GM21619 (cell line): Measurements from ENCODE around the gene BTBD9.
"Not testable (repeated sequence)": the region's sequence is repeated elsewhere in the genome, so short reads cannot be mapped to it uniquely, and the experiment has no call there.

ENCODE experiments used
- ATAC-seq: cut with Tn5 transposase; IDR thresholded peaks from one replicate; pipeline ENCODE4 v1.9.1; 2021; ENCODE audit not compliant: unreplicated experiment

BTBD9 gene

DNA sequence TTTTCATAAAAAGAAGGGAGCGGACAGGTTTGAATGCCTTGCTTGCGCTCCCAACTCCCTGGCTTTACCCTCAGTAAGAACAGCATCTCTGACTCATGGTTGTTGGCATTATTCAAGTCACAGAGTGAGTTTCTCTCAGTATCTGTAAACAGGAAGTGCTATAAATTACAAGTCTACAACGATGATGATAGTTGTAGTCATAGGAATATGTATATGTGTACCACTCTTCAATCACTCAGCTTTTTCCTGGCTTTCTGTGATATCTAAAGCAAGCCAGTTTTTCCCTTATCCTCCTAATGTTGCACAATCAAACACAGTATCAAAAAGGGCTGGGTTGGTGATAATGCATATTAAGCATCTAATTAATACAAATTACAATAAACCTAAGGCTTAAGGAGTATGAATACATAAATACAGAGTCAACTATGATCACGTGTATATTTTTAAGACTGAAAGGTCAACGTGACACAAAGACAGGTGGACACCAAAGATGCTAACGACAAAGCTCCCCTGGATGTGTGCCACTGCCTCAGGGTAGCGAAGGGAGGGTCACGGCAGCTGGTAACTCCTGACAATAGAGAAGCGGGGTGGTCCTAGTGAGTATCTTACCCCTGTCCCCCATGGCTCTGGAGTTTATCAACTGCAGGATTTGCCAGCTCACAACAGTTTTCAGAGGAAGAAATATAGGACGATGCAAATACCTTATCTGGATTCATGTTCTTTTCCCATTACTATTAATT, 202.8 kb downstream of the BTBD9 start:
- no peak for ATAC-seq

DNA sequence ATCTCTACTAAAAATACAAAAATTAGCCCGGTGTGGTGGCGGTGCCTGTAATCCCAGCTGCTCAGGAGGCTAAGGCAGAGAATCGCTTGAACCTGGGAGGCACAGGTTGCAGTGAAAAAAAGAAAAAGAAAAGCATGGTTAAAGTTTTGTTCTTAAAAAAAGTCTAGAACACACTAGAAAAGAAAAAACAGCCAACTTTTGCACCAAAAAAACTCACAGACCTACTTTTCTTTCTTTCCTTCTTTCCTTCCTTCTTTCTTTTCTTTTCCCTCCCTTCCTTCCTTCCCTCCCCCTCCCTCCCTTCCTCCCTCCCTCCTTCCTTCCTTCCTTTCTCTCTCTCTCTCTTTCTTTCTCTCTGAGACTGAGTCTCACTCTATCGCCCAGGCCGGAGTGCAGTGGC, 204.4 kb downstream of the BTBD9 start:
- no peak for ATAC-seq

- ATAC-seq = no peak
Observed at GRCh38 chr6:38434051-38434450, 205.7 kb downstream of the BTBD9 start.

DNA sequence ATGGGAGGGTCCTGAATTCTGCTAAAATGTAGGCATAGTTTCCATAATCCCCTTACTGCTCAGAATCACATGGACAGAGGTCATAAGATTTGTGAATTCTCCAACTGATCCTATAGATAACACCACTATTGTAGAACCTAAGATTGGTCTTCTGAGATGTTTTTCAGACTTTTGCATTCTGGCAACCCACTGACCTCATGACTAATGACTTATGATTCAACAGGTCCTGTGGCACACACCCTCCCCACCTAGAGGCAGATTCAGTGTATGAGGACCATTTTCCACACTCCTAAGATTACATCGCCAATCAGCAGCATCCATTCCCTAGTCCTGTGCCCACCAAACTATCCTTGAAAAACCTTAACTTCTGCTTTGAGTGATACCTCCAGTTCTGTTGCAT, 207.2 kb downstream of the BTBD9 start:
- no peak for ATAC-seq

- ATAC-seq = no peak
Observed at GRCh38 chr6:38432079-38432478, 207.7 kb downstream of the BTBD9 start.

DNA sequence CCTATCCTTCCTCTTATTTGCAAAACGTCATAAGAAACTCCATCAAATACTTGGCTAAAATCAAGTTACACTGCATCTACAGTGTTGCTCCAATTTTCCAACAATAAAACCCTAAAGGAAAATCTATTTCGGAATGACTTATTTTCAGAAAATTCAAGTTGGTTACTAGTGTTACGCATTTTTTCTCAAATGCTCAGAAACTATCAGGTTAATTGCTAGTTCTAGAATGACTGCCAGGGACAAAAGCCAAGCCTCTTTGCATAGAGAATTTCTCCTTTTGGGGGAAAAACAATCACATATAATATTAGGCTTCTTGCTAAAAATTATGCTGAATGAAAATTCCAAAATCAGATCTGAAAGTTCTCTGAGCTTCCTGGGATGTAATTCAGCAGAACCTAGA, 210.2 kb downstream of the BTBD9 start:
- ATAC-seq = no peak

- ATAC-seq = no peak
Observed at GRCh38 chr6:38427492-38428210, 212.1 kb downstream of the BTBD9 start.

DNA sequence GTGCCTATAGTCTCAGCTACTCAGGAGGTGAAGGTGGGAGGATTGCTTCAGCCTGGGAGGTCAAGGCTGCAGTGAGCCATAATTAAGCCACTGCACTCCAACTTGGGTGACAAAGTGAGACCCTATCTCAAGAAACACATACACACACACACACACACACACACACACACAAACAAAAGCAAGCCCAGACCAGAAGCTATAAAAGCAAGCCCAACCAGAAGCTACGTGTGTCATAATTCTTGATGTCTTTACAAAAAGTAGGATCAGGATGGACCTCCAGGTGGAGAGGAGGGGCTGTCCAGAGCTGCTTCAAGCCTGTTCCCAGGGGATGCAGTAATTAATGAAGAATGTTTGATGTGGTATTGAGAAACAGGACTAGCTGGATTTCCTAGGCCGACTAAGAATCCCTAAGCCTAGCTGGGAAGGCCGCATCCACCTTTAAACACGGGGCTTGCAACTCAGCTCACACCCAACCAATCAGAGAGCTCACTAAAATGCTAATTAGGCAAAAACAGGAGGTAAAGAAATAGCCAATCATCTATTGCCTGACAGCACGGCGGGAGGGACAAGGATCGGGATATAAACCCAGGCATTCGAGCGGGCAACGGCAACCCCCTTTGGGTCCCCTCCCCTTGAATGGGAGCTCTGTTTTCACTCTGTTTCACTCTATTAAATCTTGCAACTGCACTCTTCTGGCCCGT, 213.8 kb downstream of the BTBD9 start:
- ATAC-seq = not testable (repeated sequence)

DNA sequence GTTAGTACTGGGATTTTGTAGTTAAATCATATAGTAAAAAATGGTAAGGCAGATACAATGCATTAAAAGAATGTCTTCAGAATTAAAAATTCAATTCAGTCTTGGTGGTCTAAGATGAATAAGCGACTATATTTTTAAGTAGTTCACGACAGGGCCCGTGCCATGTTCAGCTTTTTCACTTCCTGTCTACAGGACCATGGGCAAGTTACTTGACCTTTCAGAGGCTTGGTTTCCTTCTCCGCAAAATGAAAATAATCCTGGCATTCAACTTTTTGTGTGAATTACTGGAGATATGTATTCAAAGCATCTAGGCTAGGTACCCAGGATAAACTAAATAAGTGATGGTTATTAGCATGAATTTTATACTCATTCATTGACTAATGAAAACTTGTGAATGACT, 216.0 kb downstream of the BTBD9 start:
- no peak for ATAC-seq

GRCh38 chr6:38420207-38420606, 219.5 kb downstream of the BTBD9 start:
- ATAC-seq = no peak

DNA sequence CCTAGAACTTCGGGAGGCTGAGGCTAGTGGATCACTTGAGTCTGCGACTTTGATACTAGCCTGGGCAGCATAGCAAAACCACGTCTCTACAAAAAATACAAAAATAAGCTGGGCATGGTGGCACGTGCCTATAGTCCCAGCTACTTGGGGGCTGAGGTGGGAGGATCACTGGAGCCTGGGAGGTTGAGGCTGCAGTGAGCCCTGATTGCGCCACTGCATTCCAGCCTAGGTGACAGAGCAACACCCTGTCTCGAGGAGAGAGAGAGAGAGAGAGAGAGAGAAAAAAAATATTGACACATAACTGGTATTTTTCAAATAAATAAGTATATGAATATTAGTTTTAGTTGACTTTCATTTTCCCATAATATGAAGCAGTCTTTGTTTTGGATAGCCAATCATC, 222.2 kb downstream of the BTBD9 start:
- ATAC-seq = no peak

- no peak for ATAC-seq
Observed at GRCh38 chr6:38415231-38416005, 224.3 kb downstream of the BTBD9 start.

DNA sequence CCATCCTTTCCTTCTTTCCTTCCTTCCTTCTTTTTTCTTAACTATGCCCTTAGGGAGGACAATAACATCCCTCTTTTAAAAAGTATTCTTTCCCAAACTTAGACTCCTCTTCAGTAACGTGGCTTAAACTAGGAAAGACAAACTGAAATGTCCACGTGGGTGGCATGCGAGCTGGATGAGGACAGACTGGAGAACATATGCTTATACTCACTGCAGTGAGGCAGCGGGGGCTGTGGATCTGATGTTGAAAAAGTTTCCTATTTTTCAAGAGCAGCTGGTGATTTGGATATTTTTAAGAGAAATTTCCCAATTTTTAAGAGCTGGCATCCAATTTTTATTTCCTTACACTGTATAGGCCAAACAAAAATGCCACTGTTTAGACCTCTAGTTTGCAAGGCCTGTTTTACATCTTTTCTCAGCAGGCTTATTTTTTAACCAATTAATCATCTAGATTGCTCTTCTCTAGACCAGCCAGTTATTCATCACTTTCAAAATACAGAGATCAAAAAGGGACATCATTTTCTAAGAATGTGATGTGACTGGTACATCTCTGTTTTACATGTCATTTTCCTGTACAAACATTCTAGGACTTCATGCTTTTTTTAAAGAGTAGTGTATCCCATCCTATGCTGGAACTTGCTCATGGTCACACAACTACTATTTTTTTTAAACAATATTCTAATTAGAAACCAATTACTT, 226.5 kb downstream of the BTBD9 start:
- ATAC-seq = no peak

DNA sequence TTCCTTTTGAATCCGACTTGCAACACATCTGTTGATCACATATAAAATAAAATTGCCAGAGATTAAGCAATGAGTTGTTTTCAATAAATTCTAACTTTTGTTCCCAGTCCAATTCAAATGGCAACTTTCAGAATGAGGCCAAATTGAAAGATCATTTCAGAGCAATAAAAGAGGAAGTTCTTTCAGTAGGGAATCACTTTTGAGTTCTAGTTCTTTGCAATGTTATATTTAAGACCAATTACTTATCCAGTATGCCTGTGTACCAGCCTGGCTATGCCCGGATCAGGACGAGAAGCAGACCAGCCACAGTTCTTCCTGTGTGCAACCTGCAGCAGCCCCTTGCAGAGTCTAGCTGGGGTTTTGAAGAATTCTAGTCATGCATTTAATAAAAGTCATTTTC, 232.5 kb downstream of the BTBD9 start:
- no peak for ATAC-seq

DNA sequence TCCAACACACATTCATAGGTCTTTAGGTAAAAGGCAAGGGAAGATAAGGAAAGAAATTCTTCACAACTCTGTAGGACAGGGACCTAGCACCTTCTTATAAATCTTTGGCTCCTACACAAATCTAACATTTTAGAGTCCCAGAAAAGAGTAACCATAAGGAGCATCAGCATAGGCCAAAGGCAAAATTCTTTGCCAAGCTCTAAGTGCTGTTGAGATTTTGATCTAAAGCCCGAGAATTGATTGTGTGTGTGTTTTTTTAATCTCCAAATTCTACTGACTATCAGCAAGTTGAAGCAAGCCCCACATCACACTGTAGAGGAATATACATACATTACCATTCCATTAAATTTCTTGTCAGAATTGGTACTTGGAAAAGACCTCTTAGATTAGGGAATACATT, 233.6 kb downstream of the BTBD9 start:
- ATAC-seq = no peak

DNA sequence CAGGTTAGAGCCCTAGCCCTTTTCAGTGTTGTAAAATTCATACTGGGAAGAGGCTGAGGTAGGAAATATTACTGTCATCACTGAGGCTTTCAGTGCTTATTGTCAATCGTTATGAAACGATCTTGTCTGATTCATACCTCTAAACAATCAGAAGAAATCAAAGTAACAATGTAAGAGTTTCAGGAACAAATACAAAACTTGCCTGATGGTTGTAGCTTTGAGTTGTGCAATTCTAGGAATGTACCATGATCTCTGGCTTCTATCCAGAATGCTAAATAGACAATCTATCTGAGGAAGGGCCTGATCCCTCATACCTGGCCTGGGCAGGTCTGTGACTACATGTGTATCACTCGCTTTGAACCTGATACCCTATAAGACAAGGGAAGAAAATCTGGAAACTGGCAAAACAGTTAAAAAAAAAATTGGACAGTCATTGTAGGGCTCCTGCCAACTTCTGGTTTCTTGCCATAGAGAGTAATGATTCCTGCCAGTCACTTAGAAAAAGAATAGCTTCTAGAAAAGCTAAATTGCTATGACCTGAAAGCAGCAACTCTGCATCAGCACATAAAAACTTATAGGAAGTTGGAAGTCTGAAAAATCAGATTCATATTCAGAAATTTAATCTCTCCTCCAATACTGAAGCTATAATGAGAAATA, 234.7 kb downstream of the BTBD9 start:
- ATAC-seq = no peak

DNA sequence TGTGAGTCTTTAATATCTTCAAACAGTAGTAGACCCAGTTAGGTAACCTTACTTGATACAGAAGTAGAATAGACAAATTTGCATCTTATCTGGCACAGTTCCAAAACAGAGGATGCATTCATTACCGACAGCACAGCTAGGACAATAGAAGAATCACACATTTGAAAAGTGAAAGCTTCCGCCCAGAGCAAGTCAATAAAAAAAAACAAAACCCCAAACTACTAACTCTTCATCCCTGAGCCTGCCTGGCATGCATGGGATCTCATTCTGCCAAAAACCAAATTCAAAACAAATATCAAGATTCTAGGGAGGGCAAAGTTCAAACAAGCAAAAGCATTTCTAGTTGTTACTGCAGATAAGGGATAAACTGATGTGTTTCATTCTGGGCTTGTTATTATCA, 235.4 kb downstream of the BTBD9 start:
- no peak for ATAC-seq

- ATAC-seq = no peak
Observed at GRCh38 chr6:38403548-38403947, 236.2 kb downstream of the BTBD9 start.

DNA sequence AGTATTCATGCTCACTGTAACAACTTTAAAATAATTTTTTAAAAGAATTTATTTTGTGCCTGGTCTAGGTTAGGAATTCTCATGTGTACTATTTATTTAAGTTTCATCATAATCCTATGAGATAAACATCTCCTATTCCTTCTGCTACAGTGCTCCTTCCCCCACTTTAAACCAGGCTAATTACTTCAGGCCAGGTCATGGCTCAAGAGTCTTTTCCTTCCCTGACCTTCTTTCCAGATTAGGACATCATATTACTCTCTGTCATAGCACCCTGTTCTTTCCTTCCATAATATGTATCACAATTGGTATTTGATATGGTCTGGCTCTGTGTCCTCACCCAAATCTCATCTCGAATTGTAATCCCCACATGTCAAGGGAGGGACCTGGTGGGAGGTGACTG, 239.0 kb downstream of the BTBD9 start:
- no peak for ATAC-seq

GRCh38 chr6:38400101-38400500, 239.6 kb downstream of the BTBD9 start:
- ATAC-seq = no peak
